ENCODE measurements around the gene CEP78. TPM values are rescaled to one million over a fixed set of nuclear protein-coding genes. Genes with fewer than 3 reads are reported as not detected.
A peak's percentile ranks its signal among the peaks of the same experiment; 100 is the strongest.
"Not testable (repeated sequence)": the region's sequence is repeated elsewhere in the genome, so short reads cannot be mapped to it uniquely, and the experiment has no call there.

The CEP78 gene
- total RNA-seq, 4 donors from 2014 or later: 6.8 to 12.9 (median 9.4) TPM

- Histone ChIP-seq H3K27me3 (no peaks in the 10 kb centered on the region), H3K4me3 (no peak overlapping the region), H3K36me3 (no peaks in the 10 kb centered on the region), H3K9me3 (no peaks in the 10 kb centered on the region), H3K4me1 (peaks cover 0 to 13% (median 5%) of the 10 kb centered on the region in 4 donors), H3K27ac (replicated peaks in 1 of 4) (no peak overlapping the region)
- intact Hi-C loops (cut with DNase I): loop anchor here (10.0 kb wide), 1 partner anchor 780 kb away; no protein-coding TSS in a partner anchor
- WGBS: 71% methylated on average over 1 of the region's 1 CpG
- TF ChIP-seq EP300 (IDR thresholded peaks at IDR 0.05) (no peak), CTCF (IDR thresholded peaks at IDR 0.05) (no peak), POLR2AphosphoS5 (IDR thresholded peaks at IDR 0.05) (no peak)
- DNase-seq (ENCODE audit: extremely low spot score): no peak
Observed at GRCh38 chr9:78214492-78214891, 21.4 kb upstream of the CEP78 start.

GRCh38 chr9:78215706-78216105 is 20.2 kb upstream of the CEP78 start:
- H3K27me3 ChIP-seq: no peaks in the 10 kb centered on the region
- no peak overlapping the region for H3K27ac ChIP-seq (replicated peaks in 1 of 4)
- WGBS: 69% methylated on average over 2 of the region's 2 CpGs
- H3K9me3 ChIP-seq: no peaks in the 10 kb centered on the region
- TF ChIP-seq EP300 (IDR thresholded peaks at IDR 0.05) (no peak), POLR2A (IDR thresholded peaks at IDR 0.05; ENCODE audit: low read depth) (no peak), CTCF (IDR thresholded peaks at IDR 0.05) (no peak), POLR2AphosphoS5 (IDR thresholded peaks at IDR 0.05) (no peak)
- H3K4me3 ChIP-seq: no peak overlapping the region
- peak; percentile 3 for DNase-seq (ENCODE audit: extremely low spot score)
- peaks cover 0 to 13% (median 5%) of the 10 kb centered on the region in 4 donors for H3K4me1 ChIP-seq
- intact Hi-C loops (cut with DNase I): loop anchor here (10.0 kb wide), 1 partner anchor 781 kb away; no protein-coding TSS in a partner anchor
- H3K36me3 ChIP-seq: no peaks in the 10 kb centered on the region

GRCh38 chr9:78218890-78219289 is 17.0 kb upstream of the CEP78 start:
- no peaks in the 10 kb centered on the region for H3K36me3 ChIP-seq
- no peak overlapping the region for H3K4me3 ChIP-seq
- TF ChIP-seq CTCF (IDR thresholded peaks at IDR 0.05) (no peak), POLR2A (IDR thresholded peaks at IDR 0.05; ENCODE audit: low read depth) (no peak), EP300 (IDR thresholded peaks at IDR 0.05) (no peak), POLR2AphosphoS5 (IDR thresholded peaks at IDR 0.05) (no peak)
- H3K4me1 ChIP-seq: peaks cover 0 to 8% (median 3%) of the 10 kb centered on the region in 4 donors
- intact Hi-C loops (cut with DNase I): loop anchor here (10.0 kb wide), 1 partner anchor 784 kb away; no protein-coding TSS in a partner anchor
- 86% methylated on average over 13 of the region's 13 CpGs for WGBS
- no peak for DNase-seq (ENCODE audit: extremely low spot score)
- H3K27me3 ChIP-seq: no peaks in the 10 kb centered on the region
- H3K27ac ChIP-seq (replicated peaks in 1 of 4): no peak overlapping the region
- no peaks in the 10 kb centered on the region for H3K9me3 ChIP-seq

GRCh38 chr9:78221425-78221824 is 14.4 kb upstream of the CEP78 start:
- no peak for DNase-seq (ENCODE audit: extremely low spot score)

GRCh38 chr9:78221841-78222240 is 14.0 kb upstream of the CEP78 start:
- intact Hi-C loops (cut with DNase I); H3K4me1 ChIP-seq; H3K27me3 ChIP-seq; H3K9me3 ChIP-seq; H3K27ac ChIP-seq (replicated peaks in 1 of 4); DNase-seq (ENCODE audit: extremely low spot score); H3K4me3 ChIP-seq; H3K36me3 ChIP-seq: not testable (repeated sequence)
- WGBS: 82% methylated on average over 3 of the region's 3 CpGs

More at GRCh38 chr9:78221425-78221824, 14.4 kb upstream of the CEP78 start:
- Histone ChIP-seq H3K36me3 (no peaks in the 10 kb centered on the region), H3K4me1 (no peaks in the 10 kb centered on the region), H3K9me3 (no peaks in the 10 kb centered on the region), H3K27me3 (no peaks in the 10 kb centered on the region), H3K4me3 (no peak overlapping the region), H3K27ac (replicated peaks in 1 of 4) (no peak overlapping the region)
- no peak for TF ChIP-seq CTCF (IDR thresholded peaks at IDR 0.05)
- TF ChIP-seq EP300 (IDR thresholded peaks at IDR 0.05): no peak
- TF ChIP-seq POLR2AphosphoS5 (IDR thresholded peaks at IDR 0.05): no peak
- no peak for TF ChIP-seq POLR2A (IDR thresholded peaks at IDR 0.05; ENCODE audit: low read depth)
- intact Hi-C loops (cut with DNase I): no loop called here
- 58% methylated on average over 2 of the region's 2 CpGs for WGBS

All from esophagus muscularis mucosa (tissue), 4 donors.